IPS-18a (cell line): Measurements from ENCODE around the gene TTPAL.

Experiments
- H3K27ac ChIP-seq: one replicate; pipeline ENCODE4 v1.5.1; 2013; ENCODE audit warnings: low read length
- H3K27me3 ChIP-seq: one replicate; pipeline ENCODE4 v1.6.1; 2013; ENCODE audit warnings: mild to moderate bottlenecking, low read length; ENCODE audit not compliant: control insufficient read depth, insufficient read depth
- H3K36me3 ChIP-seq: one replicate; pipeline ENCODE4 v1.6.1; 2013; ENCODE audit warnings: low read depth, low read length; ENCODE audit not compliant: control insufficient read depth
- H3K4me1 ChIP-seq: one replicate; pipeline ENCODE4 v1.6.1; 2013; ENCODE audit warnings: low read depth, low read length; ENCODE audit not compliant: control insufficient read depth
- H3K4me3 ChIP-seq: one replicate; pipeline ENCODE4 v1.5.1; 2013; ENCODE audit warnings: low read length
- H3K9ac ChIP-seq: one replicate; pipeline ENCODE4 v1.6.1; 2013; ENCODE audit warnings: mild to moderate bottlenecking, low read length, moderate library complexity
- H3K9me3 ChIP-seq: one replicate; pipeline ENCODE4 v1.6.1; 2013; ENCODE audit warnings: low read depth, low read length; ENCODE audit not compliant: control insufficient read depth

The TTPAL gene

GRCh38 chr20:44475694-44476560 is at the start of gene TTPAL:
TTPAL (plus strand) TSS chr20:44475874; CDS start chr20:44480000, 4,126 bp downstream.
- H3K36me3 ChIP-seq = peaks cover 4% of the 10 kb centered on the region
- H3K4me3 ChIP-seq = peak within 1 kb of the TSS; percentile 89
- H3K9me3 ChIP-seq = no peaks in the 10 kb centered on the region
- peak within 1 kb of the TSS; percentile 41 for H3K27ac ChIP-seq
- peaks cover 4% of the 10 kb centered on the region for H3K4me1 ChIP-seq
- peak within 1 kb of the TSS; percentile 80 for H3K9ac ChIP-seq
- no peaks in the 10 kb centered on the region for H3K27me3 ChIP-seq

GRCh38 chr20:44425923-44426322 is 49.8 kb upstream of the TTPAL start:
- H3K4me3 ChIP-seq = no peak overlapping the region
- no peaks in the 10 kb centered on the region for H3K4me1 ChIP-seq
- no peak overlapping the region for H3K9ac ChIP-seq
- H3K27me3 ChIP-seq = no peaks in the 10 kb centered on the region
- H3K36me3 ChIP-seq = no peaks in the 10 kb centered on the region
- H3K9me3 ChIP-seq = no peaks in the 10 kb centered on the region
- no peak overlapping the region for H3K27ac ChIP-seq

DNA sequence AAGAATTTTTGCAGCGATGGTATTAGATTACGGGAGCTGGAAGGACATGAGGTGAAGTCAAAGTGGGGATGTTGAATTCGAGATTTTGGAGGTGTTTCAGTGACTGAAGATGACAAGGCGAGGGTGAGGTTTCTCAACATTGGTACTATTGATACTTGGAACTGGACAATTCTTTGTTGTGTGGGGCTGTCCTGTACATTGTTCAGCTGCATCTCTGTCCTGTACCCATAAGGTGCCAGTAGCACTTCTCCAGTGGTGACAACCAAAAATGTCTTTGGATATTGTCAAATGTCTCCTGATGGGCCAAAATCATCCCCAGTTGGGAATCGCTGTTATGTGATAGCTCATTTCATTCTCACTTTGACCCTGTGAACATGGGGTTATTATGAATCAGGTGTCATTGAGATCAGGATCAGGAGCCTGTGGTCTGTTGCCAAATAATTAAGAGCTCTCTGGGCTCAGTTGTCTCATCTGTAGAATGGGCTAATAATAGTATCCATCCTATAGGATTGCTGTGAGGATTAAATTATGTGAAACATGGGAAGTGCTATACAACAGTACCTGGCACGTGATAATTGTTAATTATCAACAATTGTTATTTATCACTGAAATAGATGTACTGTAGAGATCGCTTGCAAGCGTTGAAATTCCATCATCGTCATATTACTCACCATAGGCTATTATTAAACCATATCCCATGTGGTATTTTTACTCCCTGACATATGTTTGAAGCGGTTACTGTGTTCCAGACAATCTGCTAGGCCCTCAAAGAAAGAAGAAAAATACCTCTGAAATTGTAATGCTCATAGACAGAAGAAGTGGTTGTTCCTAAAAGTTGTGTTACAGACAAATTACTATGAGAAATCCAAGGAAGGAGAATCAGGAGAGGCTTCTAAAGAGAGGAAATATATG is 48.5 kb upstream of the TTPAL start:
- no peaks in the 10 kb centered on the region for H3K36me3 ChIP-seq
- no peak overlapping the region for H3K4me3 ChIP-seq
- H3K27me3 ChIP-seq = no peaks in the 10 kb centered on the region
- no peak overlapping the region for H3K9ac ChIP-seq
- H3K9me3 ChIP-seq = no peaks in the 10 kb centered on the region
- H3K4me1 ChIP-seq = no peaks in the 10 kb centered on the region
- H3K27ac ChIP-seq = no peak overlapping the region

- no peak overlapping the region for H3K9ac ChIP-seq
- no peak overlapping the region for H3K27ac ChIP-seq
- H3K9me3 ChIP-seq = no peaks in the 10 kb centered on the region
- no peaks in the 10 kb centered on the region for H3K27me3 ChIP-seq
- no peaks in the 10 kb centered on the region for H3K36me3 ChIP-seq
- H3K4me3 ChIP-seq = no peak overlapping the region
- no peaks in the 10 kb centered on the region for H3K4me1 ChIP-seq
These were observed 47.9 kb upstream of the TTPAL start for GRCh38 chr20:44427804-44428173.

GRCh38 chr20:44428174-44429016 is 47.3 kb upstream of the TTPAL start:
- H3K27ac ChIP-seq = no peak overlapping the region
- no peaks in the 10 kb centered on the region for H3K27me3 ChIP-seq
- H3K9me3 ChIP-seq = no peaks in the 10 kb centered on the region
- no peaks in the 10 kb centered on the region for H3K36me3 ChIP-seq
- H3K4me3 ChIP-seq = no peak overlapping the region
- H3K4me1 ChIP-seq = no peaks in the 10 kb centered on the region
- H3K9ac ChIP-seq = no peak overlapping the region

DNA sequence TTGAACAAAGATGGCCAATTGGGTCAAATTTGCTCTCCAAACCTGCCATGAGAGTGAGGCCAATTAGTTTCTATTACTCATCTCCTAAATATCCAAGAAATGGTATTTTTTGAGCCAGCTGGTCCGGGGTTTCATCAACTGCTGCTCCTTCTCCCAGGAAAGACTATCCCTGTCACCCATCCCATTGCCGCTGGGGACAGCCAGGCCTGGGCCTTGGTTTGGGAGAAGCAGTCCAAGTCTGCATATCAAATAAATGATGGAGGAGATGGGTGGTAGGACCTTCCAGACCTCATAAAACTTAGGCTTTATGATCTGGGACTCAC is 46.7 kb upstream of the TTPAL start:
- Histone ChIP-seq H3K4me3 (no peak overlapping the region), H3K27ac (no peak overlapping the region), H3K9ac (no peak overlapping the region), H3K4me1 (no peaks in the 10 kb centered on the region), H3K36me3 (no peaks in the 10 kb centered on the region), H3K27me3 (no peaks in the 10 kb centered on the region), H3K9me3 (no peaks in the 10 kb centered on the region)

GRCh38 chr20:44429419-44430269 is 46.0 kb upstream of the TTPAL start:
- H3K36me3 ChIP-seq = no peaks in the 10 kb centered on the region
- no peaks in the 10 kb centered on the region for H3K4me1 ChIP-seq
- H3K27me3 ChIP-seq = no peaks in the 10 kb centered on the region
- no peak overlapping the region for H3K4me3 ChIP-seq
- no peak overlapping the region for H3K9ac ChIP-seq
- H3K27ac ChIP-seq = no peak overlapping the region
- no peaks in the 10 kb centered on the region for H3K9me3 ChIP-seq

DNA sequence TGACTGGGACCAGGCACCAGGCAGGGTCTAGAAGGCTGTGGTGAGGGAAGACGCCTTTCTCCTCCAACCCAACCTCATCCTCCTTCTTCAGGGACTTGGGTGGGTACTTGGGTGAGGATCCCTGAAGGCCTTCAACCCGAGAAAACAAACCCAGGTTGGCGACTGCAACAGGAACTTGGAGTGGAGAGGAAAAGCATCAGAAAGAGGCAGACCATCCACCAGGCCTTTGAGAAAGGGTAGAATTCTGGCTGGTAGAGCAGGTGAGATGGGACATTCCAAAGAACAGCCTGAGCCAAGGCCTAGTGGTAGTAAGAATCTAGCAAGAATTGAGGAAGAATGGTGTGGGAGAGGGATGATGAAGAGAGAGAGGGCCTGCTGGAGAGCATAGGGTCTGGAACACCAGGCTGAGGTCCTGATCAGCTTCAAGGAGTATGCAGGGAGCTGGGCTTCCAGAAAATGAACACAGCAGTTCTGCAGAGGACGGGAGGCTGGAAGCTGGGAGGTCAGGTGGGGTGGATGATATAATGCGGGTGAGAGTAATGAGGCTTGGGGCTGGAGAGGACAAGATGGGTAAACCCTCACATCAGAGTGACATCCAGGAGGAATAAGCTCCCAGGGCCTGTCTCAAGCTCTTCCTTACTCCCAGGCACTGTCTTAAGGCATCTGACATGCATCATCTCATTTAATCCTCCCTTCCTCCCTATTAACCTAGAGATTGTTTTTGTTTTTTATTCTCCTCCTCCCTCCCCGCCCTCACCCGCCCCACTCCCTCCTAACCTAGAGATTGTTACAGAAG is 45.2 kb upstream of the TTPAL start:
- Histone ChIP-seq H3K9ac (no peak overlapping the region), H3K27me3 (no peaks in the 10 kb centered on the region), H3K36me3 (no peaks in the 10 kb centered on the region)

GRCh38 chr20:44431118-44431501 is 44.6 kb upstream of the TTPAL start:
- H3K4me3 ChIP-seq = no peak overlapping the region
- H3K27me3 ChIP-seq = no peaks in the 10 kb centered on the region
- no peak overlapping the region for H3K27ac ChIP-seq
- H3K36me3 ChIP-seq = no peaks in the 10 kb centered on the region
- H3K4me1 ChIP-seq = no peaks in the 10 kb centered on the region
- no peak overlapping the region for H3K9ac ChIP-seq
- no peaks in the 10 kb centered on the region for H3K9me3 ChIP-seq

More for the DNA sequence above, 45.2 kb upstream of the TTPAL start:
- no peak overlapping the region for H3K27ac ChIP-seq
- no peaks in the 10 kb centered on the region for H3K4me1 ChIP-seq
- H3K4me3 ChIP-seq = no peak overlapping the region
- H3K9me3 ChIP-seq = no peaks in the 10 kb centered on the region

- H3K27me3 ChIP-seq = no peaks in the 10 kb centered on the region
- no peak overlapping the region for H3K27ac ChIP-seq
- H3K9ac ChIP-seq = no peak overlapping the region
- H3K36me3 ChIP-seq = no peaks in the 10 kb centered on the region
- no peak overlapping the region for H3K4me3 ChIP-seq
- no peaks in the 10 kb centered on the region for H3K4me1 ChIP-seq
- H3K9me3 ChIP-seq = no peaks in the 10 kb centered on the region
These were observed 44.0 kb upstream of the TTPAL start for GRCh38 chr20:44431502-44432234.
